ENCODE measurements around the gene CCDC40. TPM values are rescaled to one million over a fixed set of nuclear protein-coding genes. Genes with fewer than 3 reads are reported as not detected.

The CCDC40 gene
- total RNA-seq, 3 donors from 2014 or later: 7.4 to 11.8 (median 11.6) TPM

GRCh38 chr17:80026359-80027042 is 9.9 kb upstream of the CCDC40 start:
- Histone ChIP-seq H3K36me3 (no peaks in the 10 kb centered on the region), H3K27ac (peak overlapping the region; percentile 64 to 82), H3K27me3 (no peaks in the 10 kb centered on the region), H3K9me3 (no peaks in the 10 kb centered on the region), H3K4me3 (no peak overlapping the region), H3K4me1 (peaks cover 19 to 38% of the 10 kb centered on the region in 2 donors)
- peak in 1 of 2 donors; percentile 70 for DNase-seq (ENCODE audit: low spot score in 2 of 2)
- intact Hi-C loops (cut with DNase I; ENCODE audit: low total_unique reads): no loop called here
- TF ChIP-seq CTCF (IDR thresholded peaks at IDR 0.05) (no peak), POLR2A (IDR thresholded peaks at IDR 0.05) (no peak), POLR2AphosphoS5 (IDR thresholded peaks at IDR 0.05) (no peak)

GRCh38 chr17:80027043-80027435 is 9.4 kb upstream of the CCDC40 start:
- no peak for DNase-seq (ENCODE audit: low spot score in 2 of 2)
- no peaks in the 10 kb centered on the region for H3K9me3 ChIP-seq
- intact Hi-C loops (cut with DNase I; ENCODE audit: low total_unique reads): no loop called here
- H3K4me3 ChIP-seq: no peak overlapping the region
- peaks cover 19 to 38% of the 10 kb centered on the region in 2 donors for H3K4me1 ChIP-seq
- no peaks in the 10 kb centered on the region for H3K36me3 ChIP-seq
- H3K27me3 ChIP-seq: no peaks in the 10 kb centered on the region
- TF ChIP-seq POLR2A (IDR thresholded peaks at IDR 0.05) (no peak), POLR2AphosphoS5 (IDR thresholded peaks at IDR 0.05) (no peak), CTCF (IDR thresholded peaks at IDR 0.05) (no peak)
- H3K27ac ChIP-seq: peak overlapping the region in 1 of 2 donors; percentile 62

- TF ChIP-seq POLR2A (IDR thresholded peaks at IDR 0.05): no peak
- TF ChIP-seq POLR2AphosphoS5 (IDR thresholded peaks at IDR 0.05): peak in 1 of 3 donors; percentile 35
- Histone ChIP-seq H3K4me3 (no peak overlapping the region), H3K36me3 (no peaks in the 10 kb centered on the region), H3K27me3 (no peaks in the 10 kb centered on the region), H3K27ac (peak overlapping the region; percentile 84 to 95), H3K4me1 (peaks cover 19 to 38% of the 10 kb centered on the region in 2 donors), H3K9me3 (no peaks in the 10 kb centered on the region)
- intact Hi-C loops (cut with DNase I; ENCODE audit: low total_unique reads): no loop called here
- no peak for DNase-seq (ENCODE audit: low spot score in 2 of 2)
Observed at GRCh38 chr17:80028030-80028429, 8.4 kb upstream of the CCDC40 start.

GRCh38 chr17:80029258-80029974 is 7.0 kb upstream of the CCDC40 start:
- Histone ChIP-seq H3K4me3 (peak overlapping the region in 2 of 3 donors; percentile 0 to 38), H3K36me3 (no peaks in the 10 kb centered on the region), H3K27me3 (no peaks in the 10 kb centered on the region), H3K9me3 (no peaks in the 10 kb centered on the region), H3K4me1 (peaks cover 19 to 38% of the 10 kb centered on the region in 2 donors), H3K27ac (peak overlapping the region; percentile 84 to 95)
- TF ChIP-seq POLR2AphosphoS5 (IDR thresholded peaks at IDR 0.05): peak in 2 of 3 donors; percentile 37 to 90
- TF ChIP-seq CTCF (IDR thresholded peaks at IDR 0.05): peak; percentile 18 to 35 (median 21)
- TF ChIP-seq POLR2A (IDR thresholded peaks at IDR 0.05): no peak
- peak; percentile 77 to 82 for DNase-seq (ENCODE audit: low spot score in 2 of 2)
- intact Hi-C loops (cut with DNase I; ENCODE audit: low total_unique reads): no loop called here

- Histone ChIP-seq H3K36me3 (no peaks in the 10 kb centered on the region), H3K27me3 (no peaks in the 10 kb centered on the region), H3K4me1 (peaks cover 16 to 32% of the 10 kb centered on the region in 2 donors), H3K4me3 (peak overlapping the region in 1 of 3 donors; percentile 37), H3K9me3 (no peaks in the 10 kb centered on the region), H3K27ac (peak overlapping the region; percentile 84 to 95)
- TF ChIP-seq CTCF (IDR thresholded peaks at IDR 0.05): peak; percentile 7 to 32 (median 16)
- TF ChIP-seq POLR2AphosphoS5 (IDR thresholded peaks at IDR 0.05): peak; percentile 10 to 79 (median 11)
- TF ChIP-seq POLR2A (IDR thresholded peaks at IDR 0.05): no peak
- peak; percentile 87 to 92 for DNase-seq (ENCODE audit: low spot score in 2 of 2)
- intact Hi-C loops (cut with DNase I; ENCODE audit: low total_unique reads): no loop called here
Observed at GRCh38 chr17:80030730-80031410, 5.6 kb upstream of the CCDC40 start.
